ENCODE results near the gene GINS2. TPM values are rescaled to one million over a fixed set of nuclear protein-coding genes. Genes with fewer than 3 reads are reported as not detected.

GINS2 gene
- total RNA-seq, 1 experiment from 2014 or later, result 48.9 TPM

GRCh38 chr16:85646976-85647375, 41.8 kb downstream of the GINS2 start:
- DNase-seq (ENCODE audit: low spot score), result no peak
- in situ Hi-C loops (cut with HindIII; ENCODE audit: low sequenced_read_pairs), result no loop called here

- in situ Hi-C loops (cut with HindIII; ENCODE audit: low sequenced_read_pairs), result no loop called here
- DNase-seq (ENCODE audit: low spot score), result no peak
These were observed 42.3 kb downstream of the GINS2 start for GRCh38 chr16:85646358-85646907.

- no peak for DNase-seq (ENCODE audit: low spot score)
- in situ Hi-C loops (cut with HindIII; ENCODE audit: low sequenced_read_pairs), result no loop called here
These were observed 43.6 kb downstream of the GINS2 start for GRCh38 chr16:85645021-85645589.

- DNase-seq (ENCODE audit: low spot score), result no peak
- in situ Hi-C loops (cut with HindIII; ENCODE audit: low sequenced_read_pairs), result no loop called here
These were observed 44.6 kb downstream of the GINS2 start for GRCh38 chr16:85644093-85644712.

GRCh38 chr16:85643631-85644030, 45.1 kb downstream of the GINS2 start:
- in situ Hi-C loops (cut with HindIII; ENCODE audit: low sequenced_read_pairs), result no loop called here
- no peak for DNase-seq (ENCODE audit: low spot score)

GRCh38 chr16:85642762-85643358, 45.9 kb downstream of the GINS2 start:
- in situ Hi-C loops (cut with HindIII; ENCODE audit: low sequenced_read_pairs), result no loop called here

GRCh38 chr16:85641776-85642176, 47.0 kb downstream of the GINS2 start:
- in situ Hi-C loops (cut with HindIII; ENCODE audit: low sequenced_read_pairs), result no loop called here
- no peak for DNase-seq (ENCODE audit: low spot score)

More at GRCh38 chr16:85642762-85643358, 45.9 kb downstream of the GINS2 start:
- DNase-seq (ENCODE audit: low spot score), result no peak

GRCh38 chr16:85641305-85641704, 47.4 kb downstream of the GINS2 start:
- in situ Hi-C loops (cut with HindIII; ENCODE audit: low sequenced_read_pairs), result no loop called here
- no peak for DNase-seq (ENCODE audit: low spot score)

- no peak for DNase-seq (ENCODE audit: low spot score)
- in situ Hi-C loops (cut with HindIII; ENCODE audit: low sequenced_read_pairs), result no loop called here
These were observed 48.2 kb downstream of the GINS2 start for GRCh38 chr16:85640585-85640984.

GRCh38 chr16:85640254-85640558, 48.5 kb downstream of the GINS2 start:
- in situ Hi-C loops (cut with HindIII; ENCODE audit: low sequenced_read_pairs), result no loop called here
- no peak for DNase-seq (ENCODE audit: low spot score)

- no peak for DNase-seq (ENCODE audit: low spot score)
- in situ Hi-C loops (cut with HindIII; ENCODE audit: low sequenced_read_pairs), result no loop called here
These were observed 49.1 kb downstream of the GINS2 start for GRCh38 chr16:85639529-85640253.

- in situ Hi-C loops (cut with HindIII; ENCODE audit: low sequenced_read_pairs), result no loop called here
- DNase-seq (ENCODE audit: low spot score), result no peak
These were observed 49.9 kb downstream of the GINS2 start for GRCh38 chr16:85638695-85639409.

- in situ Hi-C loops (cut with HindIII; ENCODE audit: low sequenced_read_pairs), result no loop called here
These were observed 50.7 kb downstream of the GINS2 start for GRCh38 chr16:85637808-85638647.

GRCh38 chr16:85637061-85637807, 51.5 kb downstream of the GINS2 start:
- in situ Hi-C loops (cut with HindIII; ENCODE audit: low sequenced_read_pairs), result no loop called here
- DNase-seq (ENCODE audit: low spot score), result no peak

More at GRCh38 chr16:85637808-85638647, 50.7 kb downstream of the GINS2 start:
- no peak for DNase-seq (ENCODE audit: low spot score)

GRCh38 chr16:85636234-85636812, 52.4 kb downstream of the GINS2 start:
- DNase-seq (ENCODE audit: low spot score), result no peak
- in situ Hi-C loops (cut with HindIII; ENCODE audit: low sequenced_read_pairs), result no loop called here

- in situ Hi-C loops (cut with HindIII; ENCODE audit: low sequenced_read_pairs), result no loop called here
- no peak for DNase-seq (ENCODE audit: low spot score)
These were observed 53.1 kb downstream of the GINS2 start for GRCh38 chr16:85635545-85636140.
